ENCODE measurements around the gene XPR1. TPM values are rescaled to one million over a fixed set of nuclear protein-coding genes. Genes with fewer than 3 reads are reported as not detected.
A peak's percentile ranks its signal among the peaks of the same experiment; 100 is the strongest.

Gene XPR1
- total and polyA plus RNA-seq, 2 experiments from 2014 or later = 18.1 to 36.4 TPM

- Histone ChIP-seq H3K27ac (no peak overlapping the region), H3K4me1 (ENCODE audit: low read depth) (peaks cover 54% of the 10 kb centered on the region), H3K36me3 (no peaks in the 10 kb centered on the region), H3K4me3 (no peak overlapping the region), H3K27me3 (no peaks in the 10 kb centered on the region), H3K9me3 (ENCODE audit: low read depth) (no peaks in the 10 kb centered on the region)
- no peak for DNase-seq (ENCODE audit: low read depth in 1 of 2, low spot score in 1 of 2)
- TF ChIP-seq CTCF (IDR thresholded peaks at IDR 0.05; ENCODE audit: low read depth, low read length) = no peak
Observed at GRCh38 chr1:180923887-180924286, 292.1 kb downstream of the XPR1 start.

- Histone ChIP-seq H3K4me1 (ENCODE audit: low read depth) (peaks cover 58% of the 10 kb centered on the region), H3K36me3 (no peaks in the 10 kb centered on the region), H3K27me3 (no peaks in the 10 kb centered on the region), H3K9me3 (ENCODE audit: low read depth) (no peaks in the 10 kb centered on the region), H3K27ac (no peak overlapping the region), H3K4me3 (no peak overlapping the region)
- TF ChIP-seq CTCF (IDR thresholded peaks at IDR 0.05; ENCODE audit: low read depth, low read length) = no peak
- no peak for DNase-seq (ENCODE audit: low read depth in 1 of 2, low spot score in 1 of 2)
Observed at GRCh38 chr1:180924939-180925338, 293.1 kb downstream of the XPR1 start.

- H3K27ac ChIP-seq = peak overlapping the region; percentile 72
- H3K9me3 ChIP-seq (ENCODE audit: low read depth) = no peaks in the 10 kb centered on the region
- TF ChIP-seq CTCF (IDR thresholded peaks at IDR 0.05; ENCODE audit: low read depth, low read length) = no peak
- no peaks in the 10 kb centered on the region for H3K27me3 ChIP-seq
- DNase-seq (ENCODE audit: low read depth in 1 of 2, low spot score in 1 of 2) = no peak
- peaks cover 60% of the 10 kb centered on the region for H3K4me1 ChIP-seq (ENCODE audit: low read depth)
- H3K4me3 ChIP-seq = no peak overlapping the region
- no peaks in the 10 kb centered on the region for H3K36me3 ChIP-seq
Observed at GRCh38 chr1:180925471-180926051, 293.7 kb downstream of the XPR1 start.

- no peaks in the 10 kb centered on the region for H3K36me3 ChIP-seq
- no peak for TF ChIP-seq CTCF (IDR thresholded peaks at IDR 0.05; ENCODE audit: low read depth, low read length)
- H3K27ac ChIP-seq = peak overlapping the region; percentile 72
- peak; percentile 68 to 83 for DNase-seq (ENCODE audit: low read depth in 1 of 2, low spot score in 1 of 2)
- H3K27me3 ChIP-seq = no peaks in the 10 kb centered on the region
- H3K9me3 ChIP-seq (ENCODE audit: low read depth) = no peaks in the 10 kb centered on the region
- no peak overlapping the region for H3K4me3 ChIP-seq
- H3K4me1 ChIP-seq (ENCODE audit: low read depth) = peaks cover 68% of the 10 kb centered on the region
Observed at GRCh38 chr1:180926164-180926981, 294.6 kb downstream of the XPR1 start.

- TF ChIP-seq CTCF (IDR thresholded peaks at IDR 0.05; ENCODE audit: low read depth, low read length) = no peak
- H3K27me3 ChIP-seq = no peaks in the 10 kb centered on the region
- peak in 1 of 2 donors; percentile 68 for DNase-seq (ENCODE audit: low read depth in 1 of 2, low spot score in 1 of 2)
- H3K9me3 ChIP-seq (ENCODE audit: low read depth) = no peaks in the 10 kb centered on the region
- peaks cover 69% of the 10 kb centered on the region for H3K4me1 ChIP-seq (ENCODE audit: low read depth)
- H3K36me3 ChIP-seq = no peaks in the 10 kb centered on the region
- H3K4me3 ChIP-seq = no peak overlapping the region
- peak overlapping the region; percentile 72 for H3K27ac ChIP-seq
Observed at GRCh38 chr1:180927348-180927747, 295.5 kb downstream of the XPR1 start.

Measured in cardiac muscle cell (in vitro differentiated cells and primary cell).